Ishikawa (cell line): ENCODE measurements around the gene PLXNA4.

Source experiments
- CEBPB ChIP-seq: IDR thresholded peaks from 2 replicates; pipeline ENCODE4 v1.6.1; 2012
- CREB1 ChIP-seq: IDR thresholded peaks from 2 replicates; pipeline ENCODE4 v1.6.1; 2012; ENCODE audit warnings: low read depth
- EGR1 ChIP-seq: IDR thresholded peaks from 2 replicates; pipeline ENCODE4 v1.6.1; 2012
- EP300 ChIP-seq: IDR thresholded peaks from 2 replicates; pipeline ENCODE4 v1.6.1; 2012; ENCODE audit warnings: borderline replicate concordance
- MAX ChIP-seq: IDR thresholded peaks from 2 replicates; pipeline ENCODE4 v1.6.1; 2012
- NFIC ChIP-seq: IDR thresholded peaks from 2 replicates; pipeline ENCODE4 v1.6.1; 2012
- RAD21 ChIP-seq: IDR thresholded peaks from 2 replicates; pipeline ENCODE4 v1.6.1; 2012; ENCODE audit warnings: low read depth
- REST ChIP-seq: IDR thresholded peaks from 2 replicates; pipeline ENCODE4 v1.6.1; 2012; ENCODE audit warnings: low read depth, mild to moderate bottlenecking
- TAF1 ChIP-seq: IDR thresholded peaks from 2 replicates; pipeline ENCODE4 v1.6.1; 2012; ENCODE audit warnings: low read depth, mild to moderate bottlenecking
- TEAD4 ChIP-seq: IDR thresholded peaks from 2 replicates; pipeline ENCODE4 v1.6.1; 2012
- USF1 ChIP-seq: IDR thresholded peaks from 2 replicates; pipeline ENCODE4 v1.6.1; 2012
- YY1 ChIP-seq: IDR thresholded peaks from 2 replicates; pipeline ENCODE4 v1.6.1; 2012; ENCODE audit warnings: low read depth

- TF ChIP-seq EP300 (no peak), TEAD4 (no peak), REST (no peak), NFIC (no peak), YY1 (no peak), RAD21 (no peak), MAX (no peak), CREB1 (no peak), CEBPB (no peak), EGR1 (no peak), USF1 (no peak), TAF1 (no peak)
Observed at GRCh38 chr7:132103718-132104117, 472.6 kb downstream of the PLXNA4 start.
